HepG2 (cell line): Measurements from ENCODE around the gene STK39. TPM values are rescaled to one million over a fixed set of nuclear protein-coding genes. Genes with fewer than 3 reads are reported as not detected.

Experiments used
- BHLHE40 ChIP-seq: IDR thresholded peaks from 2 replicates; pipeline ENCODE4 v1.6.1; 2011; ENCODE audit warnings: low read length, improper control_type of control experiment
- BRCA1 ChIP-seq: sonication (generic); formaldehyde crosslinking; IDR thresholded peaks from 2 replicates; pipeline ENCODE4 v1.4.0; 2020; ENCODE audit warnings: missing genetic modification reagents
- GTF3A ChIP-seq: sonication (generic); formaldehyde crosslinking; conservative IDR thresholded peaks from 2 replicates; pipeline ENCODE4 v1.4.0; 2020; ENCODE audit warnings: mild to moderate bottlenecking, missing genetic modification reagents
- PAWR ChIP-seq: sonication (generic); formaldehyde crosslinking; IDR thresholded peaks from 2 replicates; pipeline ENCODE4 v1.4.0; 2020; ENCODE audit warnings: missing genetic modification reagents, mild to moderate bottlenecking, borderline replicate concordance
- PLRG1 ChIP-seq: fragments of 450-650 bp; conservative IDR thresholded peaks from 2 replicates; pipeline ENCODE4 v1.6.1; 2016
- SIX4 ChIP-seq: sonication (generic); formaldehyde crosslinking; IDR thresholded peaks from 2 replicates; pipeline ENCODE4 v1.4.0; 2020; ENCODE audit warnings: missing genetic modification reagents
- ZBTB20 ChIP-seq: sonication (generic); formaldehyde crosslinking; IDR thresholded peaks from 2 replicates; pipeline ENCODE4 v1.8.1; 2023; ENCODE audit warnings: missing genetic modification reagents, low read depth, mild to moderate bottlenecking, borderline replicate concordance
- ZC3H4 ChIP-seq: sonication (generic); formaldehyde crosslinking; IDR thresholded peaks from 2 replicates; pipeline ENCODE4 v1.4.0; 2020; ENCODE audit warnings: missing genetic modification reagents, borderline replicate concordance
- ZNF205 ChIP-seq: IDR thresholded peaks from 2 replicates; pipeline ENCODE4 v1.6.1; 2018; ENCODE audit warnings: missing biosample characterization, missing genetic modification reagents
- ZNF234 ChIP-seq: sonication (generic); formaldehyde crosslinking; conservative IDR thresholded peaks from 2 replicates; pipeline ENCODE4 v1.5.1; 2020; ENCODE audit warnings: mild to moderate bottlenecking, missing genetic modification reagents
- ZNF253 ChIP-seq: sonication (generic); formaldehyde crosslinking; IDR thresholded peaks from 2 replicates; pipeline ENCODE4 v1.8.0; 2022; ENCODE audit warnings: mild to moderate bottlenecking, missing genetic modification reagents, borderline replicate concordance
- ZNF276 ChIP-seq: sonication (generic); formaldehyde crosslinking; IDR thresholded peaks from 2 replicates; pipeline ENCODE4 v1.4.0; 2020; ENCODE audit warnings: mild to moderate bottlenecking, low read depth, missing genetic modification reagents
- ZNF33A ChIP-seq: sonication (generic); formaldehyde crosslinking; IDR thresholded peaks from 2 replicates; pipeline ENCODE4 v1.5.1; 2020; ENCODE audit warnings: missing genetic modification reagents, mild to moderate bottlenecking, moderate library complexity, borderline replicate concordance
- ZNF605 ChIP-seq: sonication (generic); formaldehyde crosslinking; IDR thresholded peaks from 2 replicates; pipeline ENCODE4 v1.8.0; 2022; ENCODE audit warnings: mild to moderate bottlenecking, missing genetic modification reagents
- ZNF672 ChIP-seq: sonication (generic); formaldehyde crosslinking; IDR thresholded peaks from 2 replicates; pipeline ENCODE4 v1.8.1; 2022; ENCODE audit warnings: missing genetic modification reagents
- polyA plus RNA-seq, 8 experiments: library from polyadenylated mRNA; depleted of rRNA in 3 of 8; stranded (reverse) in 7 of 8; unstranded in 1 of 8; fragments of >200 nt; fragmentation: Illumina TruSeq in 4 of 8; extraction: Trizol in 4 of 8; gene quantifications; 2 replicates each; pipeline versions ENCODE4 v1.2.1 to v1.2.3, GENCODE V29; 2011 to 2016; ENCODE audit warnings: low read depth in 4 of 8, missing spikeins in 1 of 8, mixed read lengths in 1 of 8; ENCODE audit not compliant: insufficient read depth in 1 of 8
- total RNA-seq, 5 experiments: library from RNA; depleted of rRNA; stranded (reverse); fragments of >200 nt; fragmentation: Illumina TruSeq; extraction: Trizol; gene quantifications; 2 replicates each; pipeline ENCODE4 v1.2.3, GENCODE V29; 2016; ENCODE audit warnings: low read depth in 1 of 5
- TF ChIP-seq, protein P1 (sequence below): sonication (generic); formaldehyde crosslinking; IDR thresholded peaks from 2 replicates; pipeline ENCODE4 v1.4.0; 2020; ENCODE audit warnings: mild to moderate bottlenecking, missing genetic modification reagents
- TF ChIP-seq, protein P2 (sequence below): sonication (generic); formaldehyde crosslinking; conservative IDR thresholded peaks from 2 replicates; pipeline ENCODE4 v1.4.0; 2020; ENCODE audit warnings: mild to moderate bottlenecking, missing genetic modification reagents, moderate library complexity

STK39 gene
- total and polyA plus RNA-seq, 2 of the 13 experiments (the other 11 are each of a cell fraction or from before 2014, with no cell fraction given): 27.3 to 38.4 TPM

DNA sequence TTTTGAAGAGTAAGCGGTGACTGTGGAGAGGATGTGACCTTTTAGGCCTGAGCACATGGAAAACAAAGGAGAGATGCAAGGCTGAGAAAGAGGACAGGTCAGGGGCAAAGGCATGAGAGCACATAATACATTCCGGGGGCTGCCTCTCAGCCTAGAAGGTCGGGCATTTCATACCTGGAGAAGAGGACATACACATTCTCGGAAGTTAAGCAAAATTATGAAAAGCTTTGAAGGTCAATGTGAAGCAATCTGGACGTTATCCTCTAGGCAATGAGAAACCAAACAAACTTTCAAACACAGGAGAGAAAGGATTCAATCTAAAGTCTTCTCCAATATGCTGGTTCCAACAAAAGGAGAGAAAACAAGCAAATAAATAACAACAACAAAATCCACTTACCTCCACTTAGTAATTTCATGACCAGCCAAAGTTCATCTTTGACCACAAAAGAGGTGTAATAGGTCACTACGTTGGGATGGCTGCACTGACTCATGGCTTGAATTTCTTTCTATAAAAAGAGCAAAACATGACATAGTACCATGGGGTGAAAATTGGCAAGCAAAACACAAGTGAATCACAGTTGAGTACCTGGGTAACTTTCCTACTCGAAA, 80.4 kb downstream of the STK39 start (continued):
- TF ChIP-seq, protein P1, sequence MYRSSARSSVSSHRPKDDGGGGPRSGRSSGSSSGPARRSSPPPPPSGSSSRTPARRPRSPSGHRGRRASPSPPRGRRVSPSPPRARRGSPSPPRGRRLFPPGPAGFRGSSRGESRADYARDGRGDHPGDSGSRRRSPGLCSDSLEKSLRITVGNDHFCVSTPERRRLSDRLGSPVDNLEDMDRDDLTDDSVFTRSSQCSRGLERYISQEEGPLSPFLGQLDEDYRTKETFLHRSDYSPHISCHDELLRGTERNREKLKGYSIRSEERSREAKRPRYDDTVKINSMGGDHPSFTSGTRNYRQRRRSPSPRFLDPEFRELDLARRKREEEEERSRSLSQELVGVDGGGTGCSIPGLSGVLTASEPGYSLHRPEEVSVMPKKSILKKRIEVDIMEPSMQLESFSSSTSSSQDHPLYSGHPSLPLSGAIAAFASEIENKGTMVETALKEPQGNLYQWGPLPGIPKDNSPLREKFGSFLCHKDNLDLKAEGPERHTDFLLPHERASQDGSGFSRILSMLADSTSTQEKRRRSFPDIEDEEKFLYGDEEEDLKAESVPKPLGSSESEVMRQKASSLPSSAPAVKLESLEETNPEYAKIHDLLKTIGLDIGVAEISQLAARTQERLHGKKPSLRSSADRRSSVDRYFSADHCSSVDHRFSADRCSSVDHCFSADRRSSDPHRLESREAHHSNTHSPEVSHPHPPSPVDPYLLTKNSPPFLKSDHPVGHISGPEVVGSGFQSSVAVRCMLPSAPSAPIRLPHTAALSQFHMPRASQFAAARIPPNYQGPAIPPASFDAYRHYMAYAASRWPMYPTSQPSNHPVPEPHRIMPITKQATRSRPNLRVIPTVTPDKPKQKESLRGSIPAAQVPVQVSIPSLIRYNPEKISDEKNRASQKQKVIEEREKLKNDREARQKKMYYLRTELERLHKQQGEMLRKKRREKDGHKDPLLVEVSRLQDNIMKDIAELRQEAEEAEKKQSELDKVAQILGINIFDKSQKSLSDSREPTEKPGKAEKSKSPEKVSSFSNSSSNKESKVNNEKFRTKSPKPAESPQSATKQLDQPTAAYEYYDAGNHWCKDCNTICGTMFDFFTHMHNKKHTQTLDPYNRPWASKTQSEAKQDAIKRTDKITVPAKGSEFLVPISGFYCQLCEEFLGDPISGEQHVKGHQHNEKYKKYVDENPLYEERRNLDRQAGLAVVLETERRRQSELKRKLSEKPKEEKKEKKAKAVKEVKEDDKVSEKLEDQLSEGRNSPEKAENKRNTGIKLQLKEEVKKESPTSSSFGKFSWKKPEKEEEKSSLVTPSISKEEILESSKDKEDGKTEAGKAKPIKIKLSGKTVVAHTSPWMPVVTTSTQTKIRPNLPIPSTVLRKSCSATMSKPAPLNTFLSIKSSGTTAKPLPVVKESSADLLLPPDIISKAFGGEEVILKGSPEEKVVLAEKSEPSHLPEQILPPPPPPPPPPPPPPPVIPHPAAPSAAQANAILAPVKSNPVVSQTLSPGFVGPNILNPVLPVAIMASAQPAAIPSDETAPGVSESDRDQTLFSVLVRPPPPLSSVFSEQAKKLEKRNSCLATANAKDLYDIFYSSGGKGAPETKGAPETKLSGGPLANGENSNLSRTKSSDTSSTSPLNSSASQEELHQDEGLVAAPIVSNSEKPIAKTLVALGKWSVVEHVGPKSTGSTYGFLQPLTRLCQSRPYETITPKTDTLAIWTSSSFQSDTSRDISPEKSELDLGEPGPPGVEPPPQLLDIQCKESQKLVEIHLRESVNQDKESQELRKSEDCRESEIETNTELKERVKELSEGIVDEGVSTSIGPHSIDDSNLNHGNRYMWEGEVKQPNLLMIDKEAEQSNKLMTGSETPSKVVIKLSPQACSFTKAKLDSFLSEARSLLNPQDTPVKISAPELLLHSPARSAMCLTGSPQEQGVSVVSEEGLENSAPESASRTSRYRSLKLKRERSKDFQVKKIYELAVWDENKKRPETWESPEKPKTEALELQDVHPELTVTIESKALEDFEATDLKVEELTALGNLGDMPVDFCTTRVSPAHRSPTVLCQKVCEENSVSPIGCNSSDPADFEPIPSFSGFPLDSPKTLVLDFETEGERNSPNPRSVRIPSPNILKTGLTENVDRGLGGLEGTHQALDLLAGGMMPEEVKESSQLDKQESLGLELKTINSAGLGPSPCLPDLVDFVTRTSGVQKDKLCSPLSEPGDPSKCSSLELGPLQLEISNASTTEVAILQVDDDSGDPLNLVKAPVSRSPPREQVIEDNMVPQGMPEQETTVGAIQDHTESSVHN (CRISPR knock-in tag): no peak
- TF ChIP-seq, protein P2, sequence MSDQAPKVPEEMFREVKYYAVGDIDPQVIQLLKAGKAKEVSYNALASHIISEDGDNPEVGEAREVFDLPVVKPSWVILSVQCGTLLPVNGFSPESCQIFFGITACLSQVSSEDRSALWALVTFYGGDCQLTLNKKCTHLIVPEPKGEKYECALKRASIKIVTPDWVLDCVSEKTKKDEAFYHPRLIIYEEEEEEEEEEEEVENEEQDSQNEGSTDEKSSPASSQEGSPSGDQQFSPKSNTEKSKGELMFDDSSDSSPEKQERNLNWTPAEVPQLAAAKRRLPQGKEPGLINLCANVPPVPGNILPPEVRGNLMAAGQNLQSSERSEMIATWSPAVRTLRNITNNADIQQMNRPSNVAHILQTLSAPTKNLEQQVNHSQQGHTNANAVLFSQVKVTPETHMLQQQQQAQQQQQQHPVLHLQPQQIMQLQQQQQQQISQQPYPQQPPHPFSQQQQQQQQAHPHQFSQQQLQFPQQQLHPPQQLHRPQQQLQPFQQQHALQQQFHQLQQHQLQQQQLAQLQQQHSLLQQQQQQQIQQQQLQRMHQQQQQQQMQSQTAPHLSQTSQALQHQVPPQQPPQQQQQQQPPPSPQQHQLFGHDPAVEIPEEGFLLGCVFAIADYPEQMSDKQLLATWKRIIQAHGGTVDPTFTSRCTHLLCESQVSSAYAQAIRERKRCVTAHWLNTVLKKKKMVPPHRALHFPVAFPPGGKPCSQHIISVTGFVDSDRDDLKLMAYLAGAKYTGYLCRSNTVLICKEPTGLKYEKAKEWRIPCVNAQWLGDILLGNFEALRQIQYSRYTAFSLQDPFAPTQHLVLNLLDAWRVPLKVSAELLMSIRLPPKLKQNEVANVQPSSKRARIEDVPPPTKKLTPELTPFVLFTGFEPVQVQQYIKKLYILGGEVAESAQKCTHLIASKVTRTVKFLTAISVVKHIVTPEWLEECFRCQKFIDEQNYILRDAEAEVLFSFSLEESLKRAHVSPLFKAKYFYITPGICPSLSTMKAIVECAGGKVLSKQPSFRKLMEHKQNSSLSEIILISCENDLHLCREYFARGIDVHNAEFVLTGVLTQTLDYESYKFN (CRISPR knock-in tag): peak; percentile 83
- TF ChIP-seq ZNF276 (CRISPR knock-in tag) (no peak), PAWR (CRISPR knock-in tag) (no peak), ZBTB20 (CRISPR knock-in tag) (0 out of 2 replicates have a peak, but pooled peaks have one; percentile 53), BRCA1 (CRISPR knock-in tag) (no peak), ZNF253 (no peak), ZNF205 (CRISPR knock-in tag) (no peak), PLRG1 (no peak), GTF3A (CRISPR knock-in tag) (no peak), ZNF605 (CRISPR knock-in tag) (no peak), ZNF33A (CRISPR knock-in tag) (no peak), SIX4 (CRISPR knock-in tag) (peak; percentile 12; the same call in 1 of the 2 replicates), BHLHE40 (0 out of 2 replicates have a peak, but pooled peaks have one; percentile 11), ZNF672 (CRISPR knock-in tag) (no peak), ZC3H4 (CRISPR knock-in tag) (no peak), ZNF234 (CRISPR knock-in tag) (no peak)
